Measurements from ENCODE around the gene NHLRC1.
A peak's percentile ranks its signal among the peaks of the same experiment; 100 is the strongest.

The NHLRC1 gene

DNA sequence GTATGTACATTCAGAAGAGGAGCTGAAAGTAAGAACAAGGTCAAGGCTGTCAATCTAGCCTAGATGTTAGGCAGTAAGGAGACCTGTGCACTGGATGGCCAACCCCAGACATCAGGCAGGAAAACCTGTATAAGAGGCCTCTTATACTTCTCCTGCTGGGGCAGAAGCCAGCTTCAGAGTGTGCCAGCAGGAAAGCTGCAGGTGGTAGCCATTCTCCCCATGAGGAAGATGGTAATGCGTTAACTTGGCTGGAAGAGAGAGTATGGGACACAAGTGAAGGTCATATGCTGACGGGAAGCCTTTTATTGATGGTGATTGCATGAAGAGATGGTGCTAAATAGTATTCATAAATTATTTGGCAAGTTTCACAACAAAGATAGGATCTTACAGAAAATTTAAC, 20.6 kb downstream of the NHLRC1 start:
- H2AFZ ChIP-seq (ENCODE audit: low read length): no peak overlapping the region
- peaks cover 12% of the 10 kb centered on the region for H3K4me1 ChIP-seq (ENCODE audit: insufficient read depth, low read length, poor library complexity, severe bottlenecking)
- H3K79me2 ChIP-seq (ENCODE audit: insufficient read depth, low read length): no peaks in the 10 kb centered on the region
- H3F3A ChIP-seq (ENCODE audit: low read depth): no peaks in the 10 kb centered on the region
- H4K20me1 ChIP-seq (ENCODE audit: insufficient read depth, low read length, poor library complexity, severe bottlenecking): no peaks in the 10 kb centered on the region
- no peak overlapping the region for H3K9ac ChIP-seq (ENCODE audit: low read depth, low read length, poor library complexity, severe bottlenecking)
- H3K9me2 ChIP-seq (replicated peaks; ENCODE audit: low read depth, low read length): no peaks in the 10 kb centered on the region
- H3K9me3 ChIP-seq (ENCODE audit: insufficient read depth, low read depth, low read length): peaks cover 4% of the 10 kb centered on the region; the same call in 1 of the 2 replicates
- H3K4me2 ChIP-seq (ENCODE audit: low read depth, low read length, poor library complexity, severe bottlenecking): no peak overlapping the region
- no peaks in the 10 kb centered on the region for H3K36me3 ChIP-seq (ENCODE audit: insufficient read depth, low read length)
- no peak overlapping the region for H3K4me3 ChIP-seq (ENCODE audit: low read length, poor library complexity, severe bottlenecking)
- no peak for TF ChIP-seq EZH2phosphoT487 (IDR thresholded peaks at IDR 0.05; ENCODE audit: borderline replicate concordance)
- H3K27me3 ChIP-seq (ENCODE audit: insufficient read depth, low read length, poor library complexity, severe bottlenecking): no peaks in the 10 kb centered on the region

DNA sequence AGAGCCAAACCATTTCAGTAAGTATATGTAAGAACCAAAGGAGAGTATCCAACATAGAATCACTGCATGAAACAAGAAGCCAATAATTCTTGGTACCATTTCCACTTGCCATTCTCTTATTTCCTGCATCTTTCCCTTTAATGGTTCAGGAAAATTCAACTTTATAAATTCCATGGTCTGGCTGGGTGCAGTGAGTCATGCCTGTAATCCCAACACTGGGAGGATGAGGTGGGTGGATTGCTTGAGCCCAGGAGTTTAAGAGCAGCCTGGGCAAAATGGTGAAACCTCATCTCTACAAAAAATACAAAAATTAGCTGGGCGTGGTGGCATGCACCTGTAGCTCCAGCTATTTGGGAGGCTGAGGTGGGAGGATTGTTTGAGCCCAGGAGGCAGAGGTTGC, 21.2 kb downstream of the NHLRC1 start:
- no peaks in the 10 kb centered on the region for H3K9me2 ChIP-seq (replicated peaks; ENCODE audit: low read depth, low read length)
- no peaks in the 10 kb centered on the region for H3F3A ChIP-seq (ENCODE audit: low read depth)
- H3K4me1 ChIP-seq (ENCODE audit: insufficient read depth, low read length, poor library complexity, severe bottlenecking): peaks cover 12% of the 10 kb centered on the region
- no peak overlapping the region for H2AFZ ChIP-seq (ENCODE audit: low read length)
- no peak overlapping the region for H3K9ac ChIP-seq (ENCODE audit: low read depth, low read length, poor library complexity, severe bottlenecking)
- H3K4me2 ChIP-seq (ENCODE audit: low read depth, low read length, poor library complexity, severe bottlenecking): no peak overlapping the region
- H4K20me1 ChIP-seq (ENCODE audit: insufficient read depth, low read length, poor library complexity, severe bottlenecking): no peaks in the 10 kb centered on the region
- H3K9me3 ChIP-seq (ENCODE audit: insufficient read depth, low read depth, low read length): peaks cover 3% of the 10 kb centered on the region; the same call in 1 of the 2 replicates
- no peak overlapping the region for H3K4me3 ChIP-seq (ENCODE audit: low read length, poor library complexity, severe bottlenecking)
- H3K79me2 ChIP-seq (ENCODE audit: insufficient read depth, low read length): no peaks in the 10 kb centered on the region
- TF ChIP-seq EZH2phosphoT487 (IDR thresholded peaks at IDR 0.05; ENCODE audit: borderline replicate concordance) (no peak), CTCF (conservative IDR thresholded peaks at IDR 0.05; ENCODE audit: low read length) (no peak)
- no peaks in the 10 kb centered on the region for H3K27me3 ChIP-seq (ENCODE audit: insufficient read depth, low read length, poor library complexity, severe bottlenecking)
- H3K36me3 ChIP-seq (ENCODE audit: insufficient read depth, low read length): no peaks in the 10 kb centered on the region

DNA sequence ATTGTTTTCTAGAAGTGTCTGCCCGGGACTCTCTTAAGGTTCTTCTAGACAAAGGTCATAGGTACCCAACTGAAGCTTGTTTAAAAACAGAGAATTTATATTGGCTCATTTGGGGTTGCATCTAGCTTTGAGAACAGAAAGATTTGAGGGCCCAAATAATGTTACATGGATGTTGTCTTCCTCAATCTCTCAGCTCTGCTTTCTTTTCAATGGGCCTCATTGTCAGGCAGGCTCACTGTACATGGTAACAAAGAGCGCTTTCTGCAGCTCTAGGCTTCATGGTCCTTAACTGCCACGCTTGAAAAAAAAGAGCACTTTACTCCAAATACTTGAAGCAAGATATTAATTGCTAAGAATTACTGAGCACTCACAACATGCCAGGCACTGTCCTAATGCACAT, 22.2 kb downstream of the NHLRC1 start:
- TF ChIP-seq CTCF (conservative IDR thresholded peaks at IDR 0.05; ENCODE audit: low read length): no peak
- TF ChIP-seq EZH2phosphoT487 (IDR thresholded peaks at IDR 0.05; ENCODE audit: borderline replicate concordance): no peak
- no peaks in the 10 kb centered on the region for H3K79me2 ChIP-seq (ENCODE audit: insufficient read depth, low read length)
- H3K4me1 ChIP-seq (ENCODE audit: insufficient read depth, low read length, poor library complexity, severe bottlenecking): peaks cover 12% of the 10 kb centered on the region
- H2AFZ ChIP-seq (ENCODE audit: low read length): peak overlapping the region; percentile 13
- H3K9ac ChIP-seq (ENCODE audit: low read depth, low read length, poor library complexity, severe bottlenecking): no peak overlapping the region
- H3F3A ChIP-seq (ENCODE audit: low read depth): no peaks in the 10 kb centered on the region
- no peaks in the 10 kb centered on the region for H3K36me3 ChIP-seq (ENCODE audit: insufficient read depth, low read length)
- no peaks in the 10 kb centered on the region for H3K9me2 ChIP-seq (replicated peaks; ENCODE audit: low read depth, low read length)
- H3K4me3 ChIP-seq (ENCODE audit: low read length, poor library complexity, severe bottlenecking): no peak overlapping the region
- H3K9me3 ChIP-seq (ENCODE audit: insufficient read depth, low read depth, low read length): no peaks in the 10 kb centered on the region
- no peak overlapping the region for H3K4me2 ChIP-seq (ENCODE audit: low read depth, low read length, poor library complexity, severe bottlenecking)
- no peaks in the 10 kb centered on the region for H3K27me3 ChIP-seq (ENCODE audit: insufficient read depth, low read length, poor library complexity, severe bottlenecking)
- no peaks in the 10 kb centered on the region for H4K20me1 ChIP-seq (ENCODE audit: insufficient read depth, low read length, poor library complexity, severe bottlenecking)

- Histone ChIP-seq H3K4me2 (ENCODE audit: low read depth, low read length, poor library complexity, severe bottlenecking) (peak overlapping the region; percentile 40), H3F3A (ENCODE audit: low read depth) (no peaks in the 10 kb centered on the region), H3K27me3 (ENCODE audit: insufficient read depth, low read length, poor library complexity, severe bottlenecking) (no peaks in the 10 kb centered on the region), H3K4me1 (ENCODE audit: insufficient read depth, low read length, poor library complexity, severe bottlenecking) (peaks cover 12% of the 10 kb centered on the region), H3K4me3 (ENCODE audit: low read length, poor library complexity, severe bottlenecking) (no peak overlapping the region), H4K20me1 (ENCODE audit: insufficient read depth, low read length, poor library complexity, severe bottlenecking) (no peaks in the 10 kb centered on the region), H3K9me2 (replicated peaks; ENCODE audit: low read depth, low read length) (no peaks in the 10 kb centered on the region), H2AFZ (ENCODE audit: low read length) (no peak overlapping the region), H3K9me3 (ENCODE audit: insufficient read depth, low read depth, low read length) (no peaks in the 10 kb centered on the region), H3K79me2 (ENCODE audit: insufficient read depth, low read length) (no peaks in the 10 kb centered on the region), H3K36me3 (ENCODE audit: insufficient read depth, low read length) (no peaks in the 10 kb centered on the region), H3K9ac (ENCODE audit: low read depth, low read length, poor library complexity, severe bottlenecking) (no peak overlapping the region)
- no peak for TF ChIP-seq EZH2phosphoT487 (IDR thresholded peaks at IDR 0.05; ENCODE audit: borderline replicate concordance)
These were observed 23.0 kb downstream of the NHLRC1 start for GRCh38 chr6:18099511-18099910.

Measured in Loucy (cell line).